Stimulated activated CD8-positive, alpha-beta memory T cell treated with anti-CD3 and anti-CD28 coated beads, Interleukin-15, amount 100 ng/mL, for 48 hours (primary cell): ENCODE results near the gene TBC1D3K.
"Not testable (repeated sequence)": the region's sequence is repeated elsewhere in the genome, so short reads cannot be mapped to it uniquely, and the experiment has no call there.

Experiments
- DNase-seq, 2 donors: peaks; one replicate each; pipeline ENCODE4 v3.0.0-alpha.2; 2020; ENCODE audit warnings: low read depth in 2 of 2

The TBC1D3K gene

DNA sequence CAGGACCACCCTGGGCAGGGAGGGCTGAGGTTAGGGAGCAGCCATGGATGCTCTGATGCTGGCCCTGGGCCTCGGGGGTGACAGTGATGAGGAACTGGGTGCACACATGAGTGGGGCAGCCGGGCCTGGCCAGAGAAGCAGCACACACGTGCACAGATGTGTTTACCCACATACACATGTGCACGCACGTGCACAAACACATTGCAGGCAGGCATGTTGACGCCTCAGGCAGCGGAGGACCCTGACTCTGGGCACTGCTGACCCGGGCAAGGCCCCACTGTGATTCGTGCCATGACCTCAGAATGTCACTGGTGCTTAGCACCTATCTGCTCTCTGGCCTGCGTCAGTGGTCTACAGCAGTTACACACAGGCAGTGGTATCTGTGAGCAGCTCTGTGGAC is at the start of gene TBC1D3K:
Gene TBC1D3K, plus strand, starts transcription at position 301 of the 400 bp plus-strand sequence. CDS start 1,585 bp downstream, outside the sequence.
- not testable (repeated sequence) for DNase-seq

DNA sequence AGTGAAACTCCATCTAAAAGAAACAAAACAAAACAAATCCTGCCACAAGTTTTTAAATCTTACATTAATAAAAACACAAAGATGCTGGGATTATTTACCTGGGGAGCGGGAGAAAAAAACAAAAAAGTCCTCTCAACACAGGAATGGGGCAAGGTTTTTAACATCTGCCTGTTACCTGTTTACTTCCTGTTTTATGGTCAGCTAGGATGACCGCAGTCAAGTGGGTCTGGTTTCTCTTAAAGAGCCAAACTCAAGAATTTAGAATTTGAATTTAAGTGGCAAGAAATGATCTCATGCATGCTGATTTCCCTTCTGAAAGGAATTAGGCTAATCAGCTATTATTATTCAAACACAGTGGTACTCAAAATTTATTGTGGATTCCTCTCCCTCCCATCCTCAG is 39.7 kb upstream of the TBC1D3K start:
- DNase-seq = no peak

DNA sequence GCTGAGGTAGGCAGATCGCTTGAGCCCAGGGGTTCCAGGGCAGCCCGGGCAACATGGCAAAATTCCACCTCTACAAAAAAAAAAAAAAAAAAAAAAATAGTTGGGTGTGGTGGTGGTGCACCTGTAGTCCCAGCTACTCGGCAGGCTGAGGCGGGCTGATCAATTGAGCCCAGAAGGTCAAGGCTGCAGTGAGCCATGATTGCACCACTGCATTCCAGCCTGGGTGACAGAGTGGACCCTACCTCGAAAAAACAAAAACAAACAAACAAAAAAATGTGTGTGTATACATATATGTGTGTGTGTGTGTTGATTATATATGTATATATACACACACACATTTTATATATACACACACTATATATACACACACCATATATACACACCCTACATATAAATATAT is 39.1 kb upstream of the TBC1D3K start:
- DNase-seq = no peak

DNA sequence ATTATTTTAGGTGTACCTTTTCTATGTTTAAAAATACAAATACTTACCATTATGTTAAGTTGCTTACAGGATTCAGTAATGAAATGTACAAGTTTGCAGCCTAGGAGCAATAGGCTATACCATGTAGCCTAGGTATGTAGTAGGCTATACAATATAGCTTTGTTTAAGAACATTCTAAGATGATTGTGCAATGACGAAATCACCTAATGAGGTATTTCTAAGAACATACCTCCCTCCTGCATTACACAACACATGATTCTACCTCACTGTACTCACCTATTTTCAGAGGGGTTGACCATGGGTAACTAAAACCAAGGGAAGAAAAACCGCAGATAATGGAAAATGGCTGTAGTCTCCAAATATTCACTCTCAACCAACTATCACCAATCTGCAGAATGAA is 35.3 kb upstream of the TBC1D3K start:
- DNase-seq = no peak

DNA sequence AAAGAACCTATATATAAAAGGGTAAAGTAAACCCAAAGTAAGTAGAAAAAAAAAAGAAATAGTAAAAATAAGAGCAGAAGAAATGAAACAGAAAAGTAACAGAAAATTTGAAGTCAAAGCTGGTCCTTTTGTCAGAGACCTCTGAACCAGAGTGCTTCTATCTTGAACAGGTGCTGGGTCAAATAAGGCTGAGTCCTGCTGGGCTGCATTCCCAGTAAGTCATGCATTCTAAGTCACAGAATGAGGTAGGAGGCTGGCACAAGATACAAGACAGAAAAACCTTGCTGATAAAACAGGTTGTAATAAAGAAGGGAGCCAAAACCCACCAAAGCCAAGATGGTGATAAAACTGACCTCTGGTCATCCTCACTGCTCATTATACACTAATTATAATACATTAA is 27.3 kb upstream of the TBC1D3K start:
- DNase-seq = not testable (repeated sequence)
